SIG-M5 treated with dmso at 0.1 percent for 504 hours (cell line): ENCODE measurements around the gene ELANE.

Source experiments
- DNase-seq: peaks from one replicate; lab custom pipeline; 2025; ENCODE audit not compliant: unreplicated experiment; lab: John Stamatoyannopoulos, UW

ELANE gene

GRCh38 chr19:852136-853013 is at the start of gene ELANE:
ELANE (plus strand) TSS chr19:852303; CDS start chr19:852329, 26 bp downstream.
- DNase-seq: peak; percentile 45

DNA sequence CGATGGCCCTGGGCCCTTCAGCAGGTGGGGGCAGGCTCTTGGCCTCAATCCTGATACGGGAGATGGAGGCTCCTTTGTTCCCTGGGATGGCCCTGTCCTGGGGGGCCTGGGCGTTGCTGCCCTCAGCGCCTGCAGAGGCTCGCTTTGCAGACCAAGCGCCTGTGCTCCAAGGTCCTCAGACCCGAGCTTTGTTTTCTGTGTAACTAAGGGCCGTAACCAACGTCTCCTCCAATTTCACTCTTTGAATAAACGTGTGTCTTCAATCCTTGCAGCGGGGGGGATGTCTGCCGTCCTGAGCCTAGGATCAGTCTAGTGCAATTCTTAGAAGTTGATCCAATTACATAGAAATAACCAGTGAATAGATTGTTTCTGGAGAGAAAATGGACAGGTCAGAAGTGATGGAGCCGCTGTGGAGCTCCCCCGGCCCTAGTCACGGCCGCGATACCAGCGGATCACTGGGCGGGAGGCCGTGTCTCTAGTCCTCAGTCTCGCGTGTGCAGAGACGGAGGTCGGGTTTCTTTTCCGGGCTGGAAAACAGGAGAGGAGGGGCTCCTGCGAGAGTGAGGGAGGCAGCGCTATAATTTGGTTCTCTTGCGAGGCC is 49.5 kb upstream of the ELANE start:
- no peak for DNase-seq

DNA sequence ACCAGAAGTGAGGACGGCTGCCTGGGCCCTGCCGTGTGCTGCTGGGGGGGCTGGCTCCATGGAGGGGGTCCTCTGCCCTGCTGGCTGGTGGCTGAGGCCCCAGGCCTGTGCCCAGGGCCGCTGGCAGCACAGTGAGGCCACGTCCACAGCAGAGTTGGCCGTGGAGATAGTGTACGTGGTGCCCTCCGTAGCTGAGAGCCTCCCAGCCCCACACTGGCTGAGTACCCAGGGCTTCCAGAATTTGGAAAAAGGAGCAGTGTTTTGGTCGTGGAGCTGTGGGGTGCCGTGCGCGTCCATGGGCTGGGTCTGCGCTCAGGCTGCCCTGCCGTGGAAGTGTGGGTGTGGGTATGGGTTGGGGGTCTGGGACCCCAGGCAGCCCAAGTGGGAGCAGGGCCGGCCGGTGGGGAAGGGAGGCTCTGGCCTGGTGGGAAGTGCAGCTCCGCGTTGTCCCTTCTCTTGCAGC is 49.0 kb upstream of the ELANE start:
- DNase-seq: no peak

DNA sequence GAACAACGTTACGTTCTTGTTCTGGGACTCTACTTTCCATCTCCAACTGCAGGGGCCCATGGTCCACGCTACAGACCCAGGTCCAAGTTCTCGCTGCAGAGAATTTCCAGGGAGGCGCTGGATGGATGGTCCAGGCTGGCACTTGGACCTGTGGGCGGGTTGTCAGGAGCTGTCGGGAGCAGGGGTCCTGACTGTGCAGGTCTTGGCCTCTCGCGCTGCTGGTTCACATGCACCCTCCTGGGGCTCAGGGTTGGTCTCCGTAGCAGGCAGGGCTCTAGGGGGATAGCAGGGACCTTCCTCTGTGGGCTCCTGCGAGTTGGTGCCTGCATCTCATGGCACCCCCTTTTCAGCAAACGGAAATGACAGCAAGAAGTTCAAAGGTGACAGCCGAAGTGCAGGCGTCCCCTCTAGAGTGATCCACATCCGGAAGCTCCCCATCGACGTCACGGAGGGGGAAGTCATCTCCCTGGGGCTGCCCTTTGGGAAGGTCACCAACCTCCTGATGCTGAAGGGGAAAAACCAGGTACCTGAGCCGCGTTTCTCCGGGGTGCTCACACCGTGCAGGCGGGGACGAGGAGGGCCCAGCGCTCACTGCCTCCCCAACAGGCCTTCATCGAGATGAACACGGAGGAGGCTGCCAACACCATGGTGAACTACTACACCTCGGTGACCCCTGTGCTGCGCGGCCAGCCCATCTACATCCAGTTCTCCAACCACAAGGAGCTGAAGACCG is 48.3 kb upstream of the ELANE start:
- DNase-seq: no peak

- no peak for DNase-seq
Measured at GRCh38 chr19:804419-805165, 47.5 kb upstream of the ELANE start.

- DNase-seq: no peak
Measured at GRCh38 chr19:805166-805551, 46.9 kb upstream of the ELANE start.

DNA sequence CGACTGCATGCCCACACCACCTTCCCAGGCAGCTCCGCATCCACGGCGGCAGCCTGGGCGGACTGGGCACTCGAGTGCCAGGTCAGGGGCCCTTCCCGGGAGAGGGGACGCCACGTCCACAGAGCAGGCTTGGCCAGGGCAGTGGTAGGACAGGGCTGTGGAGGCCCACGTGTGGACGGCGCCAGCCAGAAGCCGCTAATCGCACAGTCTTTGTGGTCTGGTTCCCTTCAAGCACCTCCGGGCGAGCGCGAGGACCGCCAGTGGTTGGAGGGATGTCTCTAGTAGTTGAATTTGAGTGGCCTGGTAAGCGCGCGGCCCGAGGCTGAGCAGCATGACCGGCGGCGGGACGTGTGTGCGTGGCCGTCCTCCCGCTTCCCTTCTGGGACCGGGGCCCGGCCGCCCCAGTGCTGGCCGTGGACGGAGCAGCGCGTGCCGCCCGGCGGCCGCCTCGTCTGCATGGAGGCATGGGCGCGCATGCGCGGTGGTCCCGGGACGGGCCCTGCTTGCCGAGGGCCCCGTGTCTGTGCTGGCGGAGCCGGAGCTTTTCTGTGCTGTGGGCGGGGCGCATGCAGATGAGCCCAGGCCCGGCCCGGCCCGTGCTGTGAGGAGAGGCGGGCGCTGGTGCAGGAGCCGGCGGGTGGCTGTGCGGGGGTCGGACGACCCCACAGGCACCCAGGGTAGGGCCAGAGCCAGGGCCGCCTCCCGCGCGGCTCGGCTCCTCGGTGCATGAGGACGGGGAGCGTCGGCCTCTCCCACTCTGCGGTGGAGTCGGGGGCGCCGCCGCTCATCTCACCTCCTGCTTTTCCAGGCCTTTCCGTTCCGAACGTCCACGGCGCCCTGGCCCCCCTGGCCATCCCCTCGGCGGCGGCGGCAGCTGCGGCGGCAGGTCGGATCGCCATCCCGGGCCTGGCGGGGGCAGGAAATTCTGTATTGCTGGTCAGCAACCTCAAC is 46.2 kb upstream of the ELANE start:
- DNase-seq: no peak

- DNase-seq: no peak
Measured at GRCh38 chr19:806815-807421, 45.2 kb upstream of the ELANE start.

DNA sequence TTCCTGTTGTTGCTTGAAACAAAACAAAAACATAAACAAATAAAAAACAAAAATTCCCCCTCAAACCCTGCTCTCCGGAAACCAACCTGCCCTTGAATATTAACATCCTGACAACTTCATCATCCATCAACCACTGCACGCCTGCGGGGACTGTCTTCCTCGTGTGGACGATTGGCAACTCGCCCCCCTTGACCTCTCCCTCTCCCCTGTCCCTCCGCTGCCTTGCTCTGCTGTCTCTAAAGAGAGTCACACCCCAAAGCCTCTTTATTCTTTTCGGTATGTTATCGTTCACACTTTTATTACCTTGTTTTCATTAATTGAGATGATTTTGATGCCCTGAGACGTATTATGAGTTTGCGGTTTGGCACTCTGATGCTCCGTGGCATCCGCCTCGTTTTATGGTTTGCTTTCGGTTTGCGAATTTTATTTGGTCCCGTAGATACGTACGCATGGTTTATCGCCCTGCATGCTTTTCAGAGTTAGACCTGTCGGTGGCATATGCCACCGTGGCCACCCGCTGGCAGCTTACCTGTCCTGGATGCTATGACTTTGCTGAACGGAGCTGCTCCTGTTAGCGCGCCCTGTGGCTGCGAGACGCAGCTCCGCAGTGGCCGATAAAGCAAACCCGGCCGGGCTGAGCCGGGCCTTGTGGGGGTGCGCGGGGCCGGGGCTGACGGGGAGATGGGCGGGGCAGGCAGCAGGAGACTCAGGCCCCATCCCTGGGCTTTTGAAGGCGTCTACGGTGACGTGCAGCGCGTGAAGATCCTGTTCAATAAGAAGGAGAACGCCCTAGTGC is 44.3 kb upstream of the ELANE start:
- no peak for DNase-seq

DNA sequence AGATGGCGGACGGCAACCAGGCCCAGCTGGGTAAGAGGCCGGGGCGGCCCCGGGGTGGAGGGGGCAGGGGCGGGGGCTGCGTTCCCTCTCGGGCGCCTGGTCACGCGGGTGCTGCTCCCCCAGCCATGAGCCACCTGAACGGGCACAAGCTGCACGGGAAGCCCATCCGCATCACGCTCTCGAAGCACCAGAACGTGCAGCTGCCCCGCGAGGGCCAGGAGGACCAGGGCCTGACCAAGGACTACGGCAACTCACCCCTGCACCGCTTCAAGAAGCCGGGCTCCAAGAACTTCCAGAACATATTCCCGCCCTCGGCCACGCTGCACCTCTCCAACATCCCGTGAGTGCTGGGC is 43.7 kb upstream of the ELANE start:
- DNase-seq: no peak

- no peak for DNase-seq
Measured at GRCh38 chr19:810077-810855, 41.8 kb upstream of the ELANE start.

DNA sequence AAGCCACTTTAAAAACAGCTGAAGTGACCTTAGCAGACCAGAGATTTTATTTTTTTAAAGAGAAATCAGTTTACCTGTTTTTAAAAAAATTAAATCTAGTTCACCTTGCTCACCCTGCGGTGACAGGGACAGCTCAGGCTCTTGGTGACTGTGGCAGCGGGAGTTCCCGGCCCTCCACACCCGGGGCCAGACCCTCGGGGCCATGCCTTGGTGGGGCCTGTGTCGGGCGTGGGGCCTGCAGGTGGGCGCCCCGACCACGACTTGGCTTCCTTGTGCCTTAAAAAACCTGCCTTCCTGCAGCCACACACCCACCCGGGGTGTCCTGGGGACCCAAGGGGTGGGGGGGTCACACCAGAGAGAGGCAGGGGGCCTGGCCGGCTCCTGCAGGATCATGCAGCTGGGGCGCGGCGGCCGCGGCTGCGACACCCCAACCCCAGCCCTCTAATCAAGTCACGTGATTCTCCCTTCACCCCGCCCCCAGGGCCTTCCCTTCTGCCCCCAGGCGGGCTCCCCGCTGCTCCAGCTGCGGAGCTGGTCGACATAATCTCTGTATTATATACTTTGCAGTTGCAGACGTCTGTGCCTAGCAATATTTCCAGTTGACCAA is 41.1 kb upstream of the ELANE start:
- DNase-seq: no peak

- no peak for DNase-seq
Measured at GRCh38 chr19:811506-812048, 40.5 kb upstream of the ELANE start.

- no peak for DNase-seq
Measured at GRCh38 chr19:812049-812746, 39.9 kb upstream of the ELANE start.

GRCh38 chr19:812747-813218 is 39.3 kb upstream of the ELANE start:
- no peak for DNase-seq
